ENCODE data around the gene APBB1.

Gene APBB1

DNA sequence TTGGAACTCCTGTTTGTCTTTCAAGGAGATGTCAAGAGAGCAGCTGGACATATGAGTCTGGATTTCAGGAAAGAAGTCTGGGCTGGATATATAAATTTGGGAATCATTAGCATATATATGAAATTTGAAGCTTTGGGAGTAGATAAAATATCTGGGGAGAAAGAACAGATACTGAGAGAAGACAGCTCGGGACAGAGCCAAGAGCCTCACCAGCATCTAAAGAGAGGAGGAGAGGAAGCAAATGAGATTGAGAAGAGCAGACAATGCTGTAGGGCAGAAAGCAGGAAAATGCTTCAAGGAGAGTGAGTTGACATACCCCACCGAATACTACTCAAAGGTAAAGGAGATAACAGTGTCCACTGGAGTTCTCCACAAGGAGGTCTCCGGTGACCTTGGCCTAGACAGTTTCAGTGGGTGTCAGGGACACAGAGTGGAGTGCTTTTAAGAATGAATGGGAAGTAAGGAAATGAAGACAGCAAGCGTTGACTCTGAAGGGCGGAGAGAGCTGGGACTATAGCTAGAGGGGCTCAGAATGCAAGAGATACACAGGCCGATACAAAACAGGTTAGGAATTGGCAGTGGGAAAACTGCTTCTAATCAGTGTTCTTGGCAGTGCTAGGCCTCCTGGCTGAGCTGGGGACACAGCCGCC is 862 bp downstream of the APBB1 start:
- TF ChIP-seq CEBPB (IDR thresholded peaks at IDR 0.05) (no peak), CREB1 (IDR thresholded peaks at IDR 0.05; ENCODE audit: low read depth) (no peak), NFIC (IDR thresholded peaks at IDR 0.05) (no peak), ZBTB7A (IDR thresholded peaks at IDR 0.05; ENCODE audit: low read depth) (no peak), RAD21 (IDR thresholded peaks at IDR 0.05; ENCODE audit: low read depth) (no peak), FOXM1 (IDR thresholded peaks at IDR 0.05; ENCODE audit: borderline replicate concordance, low read depth) (no peak), TEAD4 (IDR thresholded peaks at IDR 0.05) (no peak), TAF1 (IDR thresholded peaks at IDR 0.05; ENCODE audit: low read depth) (no peak)
- TF ChIP-seq, protein P1, sequence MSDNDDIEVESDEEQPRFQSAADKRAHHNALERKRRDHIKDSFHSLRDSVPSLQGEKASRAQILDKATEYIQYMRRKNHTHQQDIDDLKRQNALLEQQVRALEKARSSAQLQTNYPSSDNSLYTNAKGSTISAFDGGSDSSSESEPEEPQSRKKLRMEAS (IDR thresholded peaks at IDR 0.05): no peak
- TF ChIP-seq, protein P2, sequence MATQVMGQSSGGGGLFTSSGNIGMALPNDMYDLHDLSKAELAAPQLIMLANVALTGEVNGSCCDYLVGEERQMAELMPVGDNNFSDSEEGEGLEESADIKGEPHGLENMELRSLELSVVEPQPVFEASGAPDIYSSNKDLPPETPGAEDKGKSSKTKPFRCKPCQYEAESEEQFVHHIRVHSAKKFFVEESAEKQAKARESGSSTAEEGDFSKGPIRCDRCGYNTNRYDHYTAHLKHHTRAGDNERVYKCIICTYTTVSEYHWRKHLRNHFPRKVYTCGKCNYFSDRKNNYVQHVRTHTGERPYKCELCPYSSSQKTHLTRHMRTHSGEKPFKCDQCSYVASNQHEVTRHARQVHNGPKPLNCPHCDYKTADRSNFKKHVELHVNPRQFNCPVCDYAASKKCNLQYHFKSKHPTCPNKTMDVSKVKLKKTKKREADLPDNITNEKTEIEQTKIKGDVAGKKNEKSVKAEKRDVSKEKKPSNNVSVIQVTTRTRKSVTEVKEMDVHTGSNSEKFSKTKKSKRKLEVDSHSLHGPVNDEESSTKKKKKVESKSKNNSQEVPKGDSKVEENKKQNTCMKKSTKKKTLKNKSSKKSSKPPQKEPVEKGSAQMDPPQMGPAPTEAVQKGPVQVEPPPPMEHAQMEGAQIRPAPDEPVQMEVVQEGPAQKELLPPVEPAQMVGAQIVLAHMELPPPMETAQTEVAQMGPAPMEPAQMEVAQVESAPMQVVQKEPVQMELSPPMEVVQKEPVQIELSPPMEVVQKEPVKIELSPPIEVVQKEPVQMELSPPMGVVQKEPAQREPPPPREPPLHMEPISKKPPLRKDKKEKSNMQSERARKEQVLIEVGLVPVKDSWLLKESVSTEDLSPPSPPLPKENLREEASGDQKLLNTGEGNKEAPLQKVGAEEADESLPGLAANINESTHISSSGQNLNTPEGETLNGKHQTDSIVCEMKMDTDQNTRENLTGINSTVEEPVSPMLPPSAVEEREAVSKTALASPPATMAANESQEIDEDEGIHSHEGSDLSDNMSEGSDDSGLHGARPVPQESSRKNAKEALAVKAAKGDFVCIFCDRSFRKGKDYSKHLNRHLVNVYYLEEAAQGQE (IDR thresholded peaks at IDR 0.05; ENCODE audit: low read depth): no peak

DNA sequence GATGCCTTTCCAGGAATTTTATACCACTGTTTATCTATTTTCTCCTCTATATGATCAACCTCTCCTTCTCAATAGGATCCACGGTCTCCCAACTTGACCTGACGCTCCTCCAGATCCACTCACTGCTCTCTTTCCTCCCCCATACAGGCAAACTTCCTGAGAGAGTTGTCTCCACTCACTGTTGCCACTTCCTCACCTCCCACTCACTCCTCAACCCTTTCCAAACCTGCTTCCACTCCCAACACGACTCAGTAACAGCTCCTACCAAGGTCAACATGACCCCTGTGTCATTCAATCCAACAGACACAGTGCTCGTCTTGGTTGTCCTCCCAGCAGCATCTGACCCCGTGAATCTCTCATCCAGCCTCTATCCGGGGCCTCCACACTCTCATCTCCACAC is 3.1 kb downstream of the APBB1 start:
- TF ChIP-seq, protein P1 (IDR thresholded peaks at IDR 0.05): no peak
- no peak for TF ChIP-seq CREB1 (IDR thresholded peaks at IDR 0.05; ENCODE audit: low read depth)
- no peak for TF ChIP-seq RAD21 (IDR thresholded peaks at IDR 0.05; ENCODE audit: low read depth)
- TF ChIP-seq, protein P2 (IDR thresholded peaks at IDR 0.05; ENCODE audit: low read depth): no peak

DNA sequence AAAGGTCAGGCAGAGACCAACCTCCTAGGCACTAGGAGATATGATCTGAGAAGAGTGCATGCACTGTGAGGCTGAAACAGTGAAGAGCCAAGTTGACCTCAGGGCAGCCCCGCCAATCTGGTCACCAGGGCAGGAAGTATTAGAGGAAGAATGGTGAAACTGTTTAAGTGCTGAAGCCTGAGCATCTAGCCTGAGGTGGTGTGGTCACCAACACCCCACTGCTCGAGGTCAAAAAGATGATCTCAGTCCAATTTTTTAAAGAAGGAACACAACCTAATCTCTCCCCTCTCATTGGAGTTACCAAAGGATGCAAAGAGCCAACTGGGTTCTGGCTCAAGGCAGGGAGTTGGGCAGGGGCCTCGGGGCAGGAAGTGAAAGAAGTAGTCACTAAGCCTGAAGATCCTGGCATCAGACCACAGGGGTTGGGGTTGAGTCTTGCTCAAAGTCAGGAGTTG is 4.0 kb downstream of the APBB1 start:
- TF ChIP-seq EP300 (IDR thresholded peaks at IDR 0.05; ENCODE audit: borderline replicate concordance) (no peak), YY1 (IDR thresholded peaks at IDR 0.05; ENCODE audit: low read depth) (no peak), EGR1 (IDR thresholded peaks at IDR 0.05) (no peak), CREB1 (IDR thresholded peaks at IDR 0.05; ENCODE audit: low read depth) (no peak), NFIC (IDR thresholded peaks at IDR 0.05) (no peak), TEAD4 (IDR thresholded peaks at IDR 0.05) (no peak), ZBTB7A (IDR thresholded peaks at IDR 0.05; ENCODE audit: low read depth) (no peak)
- TF ChIP-seq, protein P3, sequence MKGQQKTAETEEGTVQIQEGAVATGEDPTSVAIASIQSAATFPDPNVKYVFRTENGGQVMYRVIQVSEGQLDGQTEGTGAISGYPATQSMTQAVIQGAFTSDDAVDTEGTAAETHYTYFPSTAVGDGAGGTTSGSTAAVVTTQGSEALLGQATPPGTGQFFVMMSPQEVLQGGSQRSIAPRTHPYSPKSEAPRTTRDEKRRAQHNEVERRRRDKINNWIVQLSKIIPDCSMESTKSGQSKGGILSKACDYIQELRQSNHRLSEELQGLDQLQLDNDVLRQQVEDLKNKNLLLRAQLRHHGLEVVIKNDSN (IDR thresholded peaks at IDR 0.05): no peak
- TF ChIP-seq, protein P1 (IDR thresholded peaks at IDR 0.05): no peak
- TF ChIP-seq, protein P2 (IDR thresholded peaks at IDR 0.05; ENCODE audit: low read depth): no peak

DNA sequence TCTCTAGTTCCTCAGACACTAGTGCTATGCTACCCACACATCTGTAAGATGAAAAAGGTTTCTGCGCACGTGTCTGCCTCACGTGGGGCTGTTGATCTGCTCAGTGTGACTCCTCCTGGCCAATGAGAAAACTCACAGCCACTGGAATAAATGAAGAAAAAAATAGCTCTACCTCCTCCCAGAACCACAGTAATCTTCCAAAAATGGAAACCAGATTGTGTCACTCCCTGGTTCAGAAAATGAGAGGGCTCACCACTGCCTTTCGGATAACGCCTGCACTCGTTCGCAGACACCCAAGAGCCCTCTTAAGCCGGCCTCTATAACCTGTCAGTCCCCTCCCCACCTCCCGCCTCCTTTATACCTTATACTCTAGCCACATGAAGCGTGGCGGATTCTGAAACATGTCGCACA is 5.1 kb downstream of the APBB1 start:
- TF ChIP-seq ZBTB7A (IDR thresholded peaks at IDR 0.05; ENCODE audit: low read depth): no peak
- no peak for TF ChIP-seq CREB1 (IDR thresholded peaks at IDR 0.05; ENCODE audit: low read depth)
- TF ChIP-seq EGR1 (IDR thresholded peaks at IDR 0.05): no peak
- TF ChIP-seq RAD21 (IDR thresholded peaks at IDR 0.05; ENCODE audit: low read depth): no peak
- no peak for TF ChIP-seq CEBPB (IDR thresholded peaks at IDR 0.05)
- TF ChIP-seq TAF1 (IDR thresholded peaks at IDR 0.05; ENCODE audit: low read depth): no peak
- TF ChIP-seq NFIC (IDR thresholded peaks at IDR 0.05): no peak
- TF ChIP-seq, protein P1 (IDR thresholded peaks at IDR 0.05): no peak
- no peak for TF ChIP-seq EP300 (IDR thresholded peaks at IDR 0.05; ENCODE audit: borderline replicate concordance)
- TF ChIP-seq TCF12 (IDR thresholded peaks at IDR 0.05; ENCODE audit: low read depth): no peak
- TF ChIP-seq, protein P3 (IDR thresholded peaks at IDR 0.05): no peak
